TTC549 (cell line): ENCODE data around the gene SMARCD1.

Source experiments
- FAIRE-seq: peaks from 2 replicates; lab custom pipeline; 2012; peaks lifted over from hg19 to GRCh38; lab: Jason Lieb, UNC

Gene SMARCD1

DNA sequence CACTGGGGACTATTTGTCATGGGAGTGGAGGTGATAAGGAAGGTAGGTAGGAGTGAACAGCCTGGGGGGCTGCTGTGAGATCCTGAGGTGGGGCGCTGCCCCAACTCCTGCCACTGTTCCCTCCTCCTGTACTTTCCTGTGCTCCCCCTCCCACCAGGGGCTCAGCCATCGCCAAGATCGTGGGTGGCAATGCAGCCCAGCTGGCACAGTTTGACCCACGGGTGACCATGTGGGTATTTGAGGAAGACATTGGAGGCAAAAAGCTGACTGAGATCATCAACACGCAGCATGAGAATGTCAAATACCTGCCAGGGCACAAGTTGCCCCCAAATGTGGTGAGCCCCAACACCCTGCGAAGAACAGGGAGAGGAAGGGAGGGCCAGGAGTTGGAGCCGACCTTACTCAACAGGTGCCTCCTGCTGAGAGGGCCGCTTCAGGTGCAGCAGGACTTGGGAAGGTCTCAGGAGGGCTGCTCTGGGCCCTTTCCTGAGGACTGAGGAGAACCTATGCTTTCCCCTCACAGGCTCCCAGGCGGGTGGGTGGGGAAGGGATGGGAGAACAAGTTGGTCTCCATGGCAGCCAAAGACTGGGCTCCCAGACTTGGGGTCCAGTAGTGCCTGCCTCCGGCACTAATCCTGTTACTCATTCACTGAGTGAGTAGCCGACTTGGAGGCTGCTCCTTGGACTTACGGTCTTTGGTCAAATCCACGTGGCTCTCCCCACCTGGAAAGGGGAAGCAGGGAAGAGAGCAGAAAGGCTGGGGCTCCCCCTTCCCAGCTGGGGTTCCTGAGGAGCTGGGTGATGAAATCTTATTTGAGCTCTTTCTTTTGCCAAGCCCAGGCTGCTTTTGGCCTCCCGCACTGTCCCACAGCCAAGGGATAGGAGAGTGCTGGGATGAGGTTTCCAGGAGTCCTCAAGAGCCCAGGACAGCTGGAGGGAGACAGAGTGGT lies 19.6 kb downstream of the SMARCD1 start:
- FAIRE-seq = no peak

DNA sequence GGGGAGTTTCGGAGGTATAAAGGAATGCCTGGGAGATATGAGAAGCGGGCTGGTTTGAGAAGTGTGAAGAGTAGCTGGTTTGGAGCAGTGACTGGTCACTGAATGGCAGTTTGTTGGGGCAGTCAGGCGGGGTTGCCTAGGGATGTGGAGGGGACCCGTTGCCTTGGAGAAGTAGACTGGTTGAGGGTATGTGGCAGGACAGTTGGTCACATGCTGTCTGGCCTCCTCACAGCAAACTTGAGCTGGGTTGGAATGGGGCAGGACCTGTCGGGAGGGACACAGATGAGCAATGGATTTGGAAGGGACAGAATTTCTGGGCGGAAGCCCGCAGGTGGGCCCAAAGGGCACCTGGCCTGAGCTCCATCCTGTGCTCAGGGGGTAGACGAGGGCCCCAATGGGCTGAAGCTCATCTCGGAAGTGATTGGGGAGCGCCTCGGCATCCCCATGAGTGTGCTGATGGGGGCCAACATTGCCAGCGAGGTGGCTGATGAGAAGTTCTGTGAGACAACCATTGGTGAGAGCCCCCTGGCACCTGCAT lies 20.8 kb downstream of the SMARCD1 start:
- no peak for FAIRE-seq

DNA sequence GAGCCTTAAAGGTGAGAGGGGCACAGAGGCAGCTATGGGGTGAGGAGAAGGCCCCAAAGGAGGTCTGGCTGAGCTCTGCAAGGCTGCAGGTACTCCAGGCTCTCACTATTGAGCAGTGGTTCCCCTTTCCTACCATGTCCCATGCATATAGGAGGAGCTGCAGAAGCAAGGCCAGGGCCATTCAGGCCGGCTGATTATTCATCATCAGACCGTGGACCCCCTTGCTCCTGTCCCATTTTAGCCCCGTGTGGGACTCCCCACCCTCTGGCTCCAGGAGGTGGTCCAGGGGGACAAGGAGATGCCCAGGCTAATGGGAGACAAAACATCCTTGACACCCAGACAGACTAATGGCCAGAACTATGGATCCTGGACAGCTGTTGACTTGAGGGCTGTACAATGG lies 21.8 kb downstream of the SMARCD1 start:
- FAIRE-seq = no peak

DNA sequence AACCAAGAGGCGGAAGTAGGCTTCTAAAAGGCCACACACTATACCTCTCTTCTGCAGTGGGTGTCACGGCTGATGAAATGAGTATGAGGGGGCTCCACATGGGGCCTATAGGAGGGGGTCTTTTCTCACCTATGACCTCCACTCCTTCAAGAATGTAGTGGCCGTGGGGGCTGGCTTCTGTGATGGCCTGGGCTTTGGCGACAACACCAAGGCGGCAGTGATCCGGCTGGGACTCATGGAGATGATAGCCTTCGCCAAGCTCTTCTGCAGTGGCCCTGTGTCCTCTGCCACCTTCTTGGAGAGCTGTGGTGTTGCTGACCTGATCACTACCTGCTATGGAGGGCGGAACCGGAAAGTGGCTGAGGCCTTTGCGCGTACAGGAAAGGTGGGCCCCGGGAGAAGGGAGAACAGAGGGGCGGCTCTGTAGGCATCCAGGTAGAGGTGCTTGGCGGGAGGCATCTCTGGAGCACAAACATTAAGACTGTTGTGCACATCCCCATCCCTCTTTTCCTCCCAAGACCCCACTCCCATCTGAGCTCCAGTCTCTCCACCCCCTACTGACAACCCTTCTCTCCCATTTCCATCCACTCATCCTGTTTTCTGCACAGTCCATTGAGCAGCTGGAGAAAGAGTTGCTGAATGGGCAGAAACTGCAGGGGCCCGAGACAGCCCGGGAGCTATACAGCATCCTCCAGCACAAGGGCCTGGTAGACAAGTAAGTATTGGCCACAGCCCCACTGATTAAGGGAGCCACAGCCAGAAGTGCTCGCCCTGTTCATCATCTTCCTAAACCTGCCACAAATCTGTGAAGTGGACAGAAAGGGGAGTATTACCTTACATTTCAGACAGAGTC lies 22.5 kb downstream of the SMARCD1 start:
- no peak for FAIRE-seq

- no peak for FAIRE-seq
These were observed 24.2 kb downstream of the SMARCD1 start for GRCh38 chr12:50109319-50109718.

DNA sequence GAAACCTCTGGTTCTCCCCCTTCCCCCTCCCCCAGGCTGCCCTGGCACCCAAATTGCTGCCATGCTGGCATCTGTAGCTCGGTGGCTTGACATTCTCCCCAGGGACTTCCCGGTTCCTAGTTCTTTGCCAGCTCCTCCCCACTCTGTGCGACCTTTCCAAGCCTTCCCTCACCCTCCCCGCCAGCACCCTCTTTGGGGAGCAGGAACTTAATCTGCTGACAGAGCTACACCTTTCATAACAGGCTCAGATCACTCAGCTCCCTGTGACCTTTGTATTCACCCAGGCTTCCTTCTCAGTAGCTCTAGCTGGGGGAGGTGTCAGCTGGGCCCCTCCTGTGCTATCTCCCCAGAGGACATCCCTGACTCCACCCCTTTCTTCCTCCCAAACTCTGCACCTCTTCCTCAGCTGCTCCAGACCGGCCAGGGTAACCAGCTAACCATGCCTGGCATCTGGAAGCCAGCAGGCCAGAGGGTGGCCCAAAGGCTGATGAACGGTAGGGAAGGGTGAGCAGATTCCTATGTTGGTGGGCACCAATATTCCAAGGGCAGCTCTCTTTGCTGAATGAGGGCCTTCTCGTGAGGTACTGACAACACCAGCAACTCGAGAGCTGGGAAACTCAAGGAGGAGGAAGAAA lies 25.1 kb downstream of the SMARCD1 start:
- FAIRE-seq = no peak

DNA sequence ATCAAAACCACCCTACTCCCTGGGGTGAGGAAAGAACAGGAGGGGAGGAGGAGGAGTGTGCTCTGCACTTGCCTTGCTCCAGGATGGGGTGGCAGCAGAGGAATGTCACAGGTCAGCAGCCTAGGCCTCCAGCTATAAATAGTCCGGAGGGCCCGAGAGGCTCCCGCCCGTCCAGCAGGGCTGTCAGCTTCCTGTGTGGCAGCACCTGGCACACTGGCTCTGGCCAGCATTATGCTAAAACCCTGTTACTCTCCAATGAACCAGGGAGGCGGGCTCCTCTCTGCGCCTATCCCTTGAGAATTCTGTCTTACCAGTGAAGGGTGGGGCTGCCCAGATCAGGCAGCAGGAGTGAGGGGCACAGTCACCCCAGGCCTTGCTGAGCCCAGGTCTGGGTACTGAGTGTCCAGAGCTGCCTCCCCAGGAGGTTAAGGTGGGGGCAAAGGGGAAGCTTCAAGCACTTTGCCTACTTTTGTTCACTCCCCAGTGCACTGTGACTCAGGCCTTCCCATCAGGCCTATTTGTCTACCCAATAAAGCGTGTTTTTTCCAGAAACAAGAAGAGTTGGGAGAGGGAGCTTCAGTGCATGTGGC lies 25.7 kb downstream of the SMARCD1 start:
- FAIRE-seq = no peak

GRCh38 chr12:50111395-50111692 lies 26.2 kb downstream of the SMARCD1 start:
- FAIRE-seq = no peak

- peak; percentile 97 for FAIRE-seq
These were observed 26.7 kb downstream of the SMARCD1 start, which contains the start of gene COX14 for GRCh38 chr12:50111693-50112455. TSS of gene COX14 (plus strand) at chr12:50112236. CDS start at chr12:50120044, 7,808 bp downstream.

GRCh38 chr12:50112456-50113218 lies 27.5 kb downstream of the SMARCD1 start:
- FAIRE-seq = no peak

DNA sequence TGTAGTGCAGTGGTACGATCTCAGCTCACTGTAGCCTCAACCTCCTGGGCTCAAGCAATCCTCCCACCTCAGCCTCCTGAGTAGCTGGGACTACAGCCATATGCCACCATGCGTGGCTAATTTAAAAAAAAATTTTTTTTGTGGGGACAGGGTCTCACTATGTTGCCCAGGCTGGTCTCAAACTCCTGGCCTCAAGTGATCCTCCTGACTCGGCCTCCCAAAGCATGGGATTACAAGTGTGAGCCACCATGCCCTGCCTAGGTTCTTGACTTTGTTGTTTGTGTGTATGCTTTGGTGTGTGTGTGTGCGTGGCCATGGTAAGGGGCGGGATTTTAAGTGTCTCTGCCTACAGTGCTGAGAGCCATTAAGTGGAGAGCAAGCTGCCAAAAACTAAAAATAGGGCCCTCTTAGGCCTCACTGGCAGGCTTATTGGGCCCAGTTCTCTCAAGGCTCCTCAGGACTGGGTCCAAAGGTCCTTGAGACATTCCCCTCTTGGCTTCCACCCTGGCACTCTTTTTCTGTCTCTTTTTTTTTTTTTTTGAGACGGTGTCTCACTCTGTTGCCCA lies 32.0 kb downstream of the SMARCD1 start:
- FAIRE-seq = no peak

DNA sequence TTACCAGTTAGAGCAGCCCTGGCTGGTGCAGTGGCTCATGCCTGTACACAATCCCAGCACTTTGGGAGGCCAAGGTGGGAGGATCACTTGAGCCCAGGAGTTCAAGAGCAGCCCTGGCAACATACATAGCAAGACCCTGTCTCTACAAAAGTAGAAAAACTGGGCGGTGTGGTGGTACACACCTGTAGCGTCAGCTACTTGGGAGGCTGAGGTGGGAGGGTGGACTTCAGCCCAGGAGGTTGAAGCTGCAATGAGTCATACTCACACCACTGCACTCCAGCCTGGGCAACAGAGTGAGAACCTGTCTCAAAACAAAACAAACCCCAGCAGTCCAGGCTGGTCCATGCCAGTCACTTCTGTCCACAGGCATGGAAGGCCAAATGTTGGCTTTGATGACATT lies 34.2 kb downstream of the SMARCD1 start:
- no peak for FAIRE-seq

GRCh38 chr12:50120521-50120920 lies 35.4 kb downstream of the SMARCD1 start:
- FAIRE-seq = no peak

DNA sequence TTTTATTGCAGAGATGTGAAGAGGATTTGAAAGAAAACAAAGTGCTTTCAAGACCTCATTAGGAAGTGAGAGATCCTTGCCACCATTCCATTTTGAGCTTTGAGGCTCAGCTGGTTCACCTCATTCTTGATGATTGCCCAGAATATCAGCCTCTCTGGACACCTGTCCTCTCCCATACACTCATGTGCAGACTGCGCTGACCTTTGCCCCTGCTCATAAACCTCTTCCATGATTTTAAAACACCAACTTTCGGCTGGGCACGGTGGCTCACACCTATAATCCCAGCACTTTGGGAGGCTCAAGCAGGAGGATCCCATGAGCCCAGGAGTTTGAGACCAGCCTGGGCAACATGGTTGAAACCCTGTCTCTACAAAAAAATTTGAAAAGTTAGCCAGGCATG lies 35.8 kb downstream of the SMARCD1 start:
- no peak for FAIRE-seq

GRCh38 chr12:50121641-50122040 lies 36.5 kb downstream of the SMARCD1 start:
- no peak for FAIRE-seq

DNA sequence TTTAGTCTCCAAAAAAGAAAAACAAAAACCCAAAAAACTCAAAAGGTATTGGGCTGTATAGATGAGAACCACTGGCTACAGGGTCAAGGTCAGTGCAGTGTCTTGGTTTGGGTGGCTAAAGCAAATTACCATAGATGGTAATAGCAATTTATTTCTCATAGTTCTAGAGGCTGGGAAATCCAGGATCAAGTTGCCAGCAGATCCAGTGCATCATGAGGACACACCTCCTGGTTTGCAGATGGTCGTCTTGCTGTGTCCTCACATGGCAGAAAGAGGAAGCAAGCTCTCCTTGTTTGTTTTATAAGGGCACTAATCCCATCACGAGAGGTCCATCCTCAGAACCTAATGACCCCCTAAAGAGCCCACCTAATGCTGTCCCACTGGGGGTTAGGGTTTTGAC lies 38.1 kb downstream of the SMARCD1 start:
- FAIRE-seq = no peak

DNA sequence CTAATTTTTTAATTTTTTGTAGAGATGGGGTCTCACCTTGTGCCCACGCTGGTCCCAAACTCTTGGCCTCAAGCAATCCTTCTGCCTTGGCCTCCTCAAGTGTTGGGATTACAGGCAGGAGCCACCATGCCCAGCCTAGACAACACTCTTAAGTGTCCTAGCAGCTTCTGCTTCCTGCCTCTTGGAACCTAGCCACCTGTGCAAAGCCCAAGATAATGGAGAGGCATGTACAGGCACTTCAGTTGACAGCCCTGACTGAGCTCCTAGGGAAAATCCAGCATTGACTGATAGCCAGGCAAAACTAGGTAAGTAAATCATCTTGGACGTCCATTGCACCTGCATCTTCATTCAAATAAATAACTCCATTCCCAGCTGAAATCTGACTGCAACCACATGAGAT lies 42.4 kb downstream of the SMARCD1 start:
- FAIRE-seq = no peak

- no peak for FAIRE-seq
These were observed 44.1 kb downstream of the SMARCD1 start for GRCh38 chr12:50129290-50129689.

DNA sequence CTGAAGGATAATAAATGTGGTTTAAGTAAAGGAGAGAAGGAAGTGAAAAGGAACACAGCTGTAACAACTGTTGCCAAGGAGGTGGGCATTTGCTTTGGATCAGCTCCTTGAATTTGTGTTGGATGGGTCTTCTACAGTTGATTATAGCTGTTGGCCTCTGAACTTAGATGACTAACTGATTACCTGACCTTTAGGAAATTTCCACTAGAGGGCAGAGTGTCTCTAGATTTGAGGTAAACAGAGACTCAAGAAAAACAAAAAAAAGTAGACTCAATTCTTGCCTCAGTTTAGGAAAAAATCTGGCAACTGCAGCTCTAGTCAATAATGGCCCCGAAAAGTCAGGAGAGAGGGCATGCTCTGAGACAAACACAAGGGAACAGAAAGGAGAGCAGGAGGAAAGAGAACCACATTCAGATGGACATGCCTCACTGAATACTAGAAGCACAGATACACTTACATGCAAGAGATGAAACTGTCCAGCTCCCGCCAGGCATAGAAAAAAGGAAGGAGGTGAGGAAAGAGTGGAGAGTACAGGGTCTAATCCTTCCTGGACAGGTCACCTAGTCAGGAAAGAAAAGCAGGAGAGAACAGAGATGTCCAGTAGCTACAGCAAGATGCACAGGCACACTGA lies 47.5 kb downstream of the SMARCD1 start:
- FAIRE-seq = no peak

GRCh38 chr12:50142993-50143392 lies 57.9 kb downstream of the SMARCD1 start:
- no peak for FAIRE-seq
